GM21367 (cell line): ENCODE results near the gene AP5M1.
A peak's percentile ranks its signal among the peaks of the same experiment; 100 is the strongest.
"Not testable (repeated sequence)": the region's sequence is repeated elsewhere in the genome, so short reads cannot be mapped to it uniquely, and the experiment has no call there.

ENCODE experiments used
- ATAC-seq: cut with Tn5 transposase; IDR thresholded peaks from one replicate; pipeline ENCODE4 v1.9.1; 2021; ENCODE audit not compliant: unreplicated experiment

Gene AP5M1

DNA sequence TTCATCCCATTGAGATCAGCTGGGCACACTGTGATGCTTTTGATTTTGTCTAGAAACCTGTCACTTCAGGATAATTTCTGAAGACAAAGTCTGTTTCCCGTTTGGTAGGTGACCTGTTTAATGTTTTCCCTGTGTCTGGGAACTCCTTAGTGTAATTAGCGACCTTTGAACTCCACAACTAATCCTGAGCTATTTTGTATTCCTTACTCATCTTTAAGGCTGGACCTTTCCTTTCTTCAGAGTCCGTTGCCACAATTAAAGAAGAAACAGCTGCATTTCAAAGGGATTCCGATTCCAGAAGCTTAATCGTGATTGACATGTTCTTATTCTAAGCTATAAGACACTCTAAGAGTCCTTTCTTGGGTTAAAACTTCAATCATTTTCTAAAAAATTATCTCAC, 22.0 kb downstream of the AP5M1 start:
- ATAC-seq: no peak

DNA sequence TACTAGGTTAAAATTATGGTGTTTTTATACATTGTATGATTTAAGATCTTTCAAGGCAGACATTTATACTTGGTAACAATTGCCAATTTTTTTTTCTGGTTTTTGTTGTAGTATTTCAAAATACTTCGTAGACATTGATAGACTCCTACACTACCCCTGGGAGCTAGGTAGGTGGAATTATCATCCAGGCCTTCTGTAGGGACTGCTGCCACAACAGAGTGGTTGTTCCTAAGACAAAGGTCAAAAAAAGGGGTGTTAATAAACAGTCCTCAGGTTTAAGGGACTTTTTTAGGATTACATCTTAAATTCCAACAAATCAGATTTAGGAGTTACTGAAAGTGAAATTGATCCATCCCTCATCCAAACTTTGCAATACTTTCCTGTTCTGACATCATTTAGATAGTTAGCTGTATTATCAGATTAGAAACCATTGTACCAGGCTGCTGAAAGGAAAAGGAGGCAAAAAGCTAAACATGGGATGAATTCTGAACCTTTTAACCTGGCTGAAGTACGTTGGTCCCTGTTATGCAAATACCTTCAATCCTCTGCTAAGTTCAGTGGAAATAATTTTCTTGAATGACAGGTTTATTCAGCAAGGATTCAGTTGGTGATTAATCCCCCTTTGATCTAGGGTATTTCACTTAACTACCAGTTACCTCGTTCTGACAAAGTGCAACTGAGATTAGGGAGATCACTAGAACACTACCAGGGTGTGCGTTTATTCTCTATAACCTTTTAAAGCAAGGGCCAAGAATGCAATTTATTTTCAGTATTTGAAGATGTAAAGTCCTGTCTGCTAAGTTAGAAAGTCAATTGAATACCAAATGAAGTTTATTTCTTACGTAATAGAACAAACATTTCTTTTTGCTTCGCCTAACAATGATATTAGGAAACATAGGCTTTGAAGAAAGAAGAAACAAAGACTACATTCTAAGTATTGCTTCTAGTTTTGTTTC, 23.2 kb downstream of the AP5M1 start:
- ATAC-seq: no peak

DNA sequence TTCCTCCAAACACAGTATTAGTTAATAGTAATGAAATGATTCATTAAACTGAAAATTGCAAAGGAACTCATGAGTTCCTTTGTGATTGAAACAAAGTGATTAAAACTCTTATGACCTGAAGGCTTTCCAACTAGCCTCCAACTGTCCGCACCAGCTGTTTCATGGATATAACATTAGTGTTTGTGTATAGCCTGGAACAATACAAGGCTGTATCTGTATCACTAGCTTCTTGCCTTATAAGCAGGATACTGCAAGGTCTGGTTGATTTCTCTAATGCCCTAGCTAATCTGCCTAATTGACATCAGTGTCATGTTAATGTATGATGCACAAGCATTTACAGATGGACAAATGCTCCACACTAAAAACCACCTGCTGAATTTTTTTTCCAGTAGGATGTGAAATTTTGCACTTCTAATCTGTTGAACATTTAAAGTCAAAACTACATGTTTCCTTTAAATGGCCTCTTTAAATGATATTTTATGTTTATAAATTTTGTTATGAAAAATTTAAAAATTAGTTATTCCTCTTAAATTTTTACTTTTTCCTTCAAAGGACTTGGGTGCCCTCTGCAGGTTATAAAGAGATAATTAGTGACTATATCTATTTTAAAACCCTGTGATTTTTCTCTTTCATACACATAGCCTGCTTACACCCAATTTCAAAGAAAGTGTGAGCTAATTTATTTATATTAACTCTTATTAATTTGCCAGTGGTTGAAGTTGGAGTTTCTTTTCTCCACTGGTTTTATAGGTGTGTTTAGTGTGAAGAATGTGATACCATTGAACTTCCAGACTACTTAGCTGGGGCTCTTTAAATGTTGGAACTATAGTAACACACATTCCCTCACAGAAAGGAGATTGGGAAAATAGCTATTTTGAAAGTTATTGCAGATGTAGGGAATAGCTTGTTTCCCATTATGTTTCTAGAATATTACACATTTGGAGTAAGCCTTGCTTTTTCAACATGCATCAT, 25.4 kb downstream of the AP5M1 start:
- no peak for ATAC-seq

DNA sequence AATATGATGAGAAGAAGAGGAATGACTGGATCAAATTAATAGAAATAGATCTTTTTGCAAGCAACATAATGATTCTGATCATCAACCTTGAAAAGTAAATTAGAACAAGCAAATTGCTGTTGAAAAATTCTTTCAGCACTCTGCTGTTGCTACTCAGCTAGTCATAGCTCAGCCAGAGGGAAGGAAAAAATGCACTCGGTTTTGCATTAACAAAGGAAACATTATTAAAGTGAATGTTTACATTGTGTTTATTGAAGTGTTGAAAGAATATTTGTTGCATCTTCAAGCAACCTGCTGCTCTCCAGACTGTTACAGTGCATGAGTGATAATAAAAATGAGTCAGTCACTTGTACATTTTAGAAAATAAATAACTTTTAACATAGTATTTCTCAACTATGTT, 26.5 kb downstream of the AP5M1 start:
- ATAC-seq: no peak

DNA sequence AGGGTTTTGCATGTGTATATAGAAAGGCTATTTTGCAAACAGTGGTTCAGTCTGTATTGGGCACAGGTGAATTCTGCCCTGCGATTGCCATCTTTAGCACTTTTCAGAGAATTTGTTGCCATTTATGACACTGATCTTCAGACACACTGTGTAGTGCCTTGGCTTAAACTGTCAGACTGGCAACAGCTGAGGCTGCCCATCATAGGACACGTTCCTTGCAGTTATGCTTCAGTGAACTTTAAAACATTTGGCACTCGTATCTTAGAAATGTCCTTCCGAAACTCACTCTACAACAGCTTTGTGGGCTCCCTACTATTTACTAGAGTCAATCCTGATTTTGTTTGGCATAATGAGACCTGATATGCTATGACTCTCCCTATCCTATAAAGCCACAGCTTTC, 29.1 kb downstream of the AP5M1 start:
- no peak for ATAC-seq

DNA sequence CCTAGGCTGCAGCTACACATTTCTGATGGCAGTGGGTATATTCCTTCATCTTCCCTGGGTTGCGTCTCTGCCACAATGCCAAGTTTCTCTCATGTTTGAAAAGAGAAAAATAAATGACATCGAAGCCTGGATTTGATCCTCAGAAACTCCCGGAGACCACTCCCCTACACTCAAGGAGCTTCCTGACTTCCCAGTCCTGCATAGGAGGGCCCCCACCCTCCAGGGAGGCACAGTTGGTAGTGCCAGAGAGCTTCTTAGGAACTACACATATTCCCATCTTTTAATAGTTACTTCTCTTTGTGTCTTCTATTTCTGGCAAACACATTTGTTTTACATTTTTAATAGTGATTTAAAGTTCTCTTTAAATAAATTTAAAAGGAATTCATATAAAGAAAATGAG, 30.7 kb downstream of the AP5M1 start:
- ATAC-seq: no peak

DNA sequence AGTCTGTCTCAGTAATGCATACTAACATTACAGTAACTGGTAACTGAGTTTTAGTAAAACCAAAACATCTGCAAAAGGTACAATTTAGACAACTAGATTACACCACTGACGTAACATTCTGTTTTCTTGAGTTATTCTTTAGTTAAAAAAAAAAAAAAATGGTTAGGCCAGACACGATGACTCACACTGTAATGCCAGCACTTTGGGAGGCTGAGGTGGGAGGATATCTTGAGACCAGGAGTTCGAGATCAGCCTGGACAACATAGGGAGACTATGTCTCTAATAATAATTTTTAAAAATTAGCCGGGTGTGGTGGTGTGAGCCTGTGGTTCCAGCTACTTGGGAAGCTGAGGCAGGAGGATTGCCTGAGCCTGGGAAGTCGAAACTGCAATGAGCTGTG, 34.1 kb downstream of the AP5M1 start:
- no peak for ATAC-seq

- ATAC-seq: no peak
Observed at GRCh38 chr14:57314396-57315089, 45.8 kb downstream of the AP5M1 start.

- peak; percentile 82 for ATAC-seq
Observed at GRCh38 chr14:57317248-57317833, 48.6 kb downstream of the AP5M1 start.

DNA sequence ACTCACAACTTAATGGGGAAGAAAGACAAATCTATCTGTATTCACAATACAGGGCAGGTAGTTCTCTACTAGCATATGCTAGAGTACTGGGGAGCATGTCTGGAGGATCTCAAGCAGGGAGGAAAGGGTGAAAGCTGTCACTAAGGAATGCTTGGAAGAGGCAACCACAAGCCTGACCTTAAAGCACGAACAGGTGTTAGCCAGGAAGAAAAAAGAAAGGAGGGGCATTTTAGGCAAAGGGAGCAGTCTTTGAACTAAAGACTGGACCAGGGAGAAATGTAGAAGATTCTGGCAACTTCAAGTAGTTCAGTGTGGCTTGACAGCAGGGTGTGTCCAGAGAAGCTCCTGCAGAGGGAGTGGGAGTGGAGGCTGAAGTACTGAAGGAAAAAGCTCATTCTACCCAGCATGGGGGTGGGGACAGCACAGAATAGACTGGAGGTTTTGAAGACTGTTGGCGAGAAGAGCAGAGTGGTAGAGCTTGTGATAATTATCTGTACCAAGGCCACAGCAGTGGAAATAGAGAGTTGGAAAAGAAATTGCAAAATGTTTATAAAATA, 50.9 kb downstream of the AP5M1 start:
- ATAC-seq: no peak

GRCh38 chr14:57323721-57324120, 55.0 kb downstream of the AP5M1 start:
- no peak for ATAC-seq

DNA sequence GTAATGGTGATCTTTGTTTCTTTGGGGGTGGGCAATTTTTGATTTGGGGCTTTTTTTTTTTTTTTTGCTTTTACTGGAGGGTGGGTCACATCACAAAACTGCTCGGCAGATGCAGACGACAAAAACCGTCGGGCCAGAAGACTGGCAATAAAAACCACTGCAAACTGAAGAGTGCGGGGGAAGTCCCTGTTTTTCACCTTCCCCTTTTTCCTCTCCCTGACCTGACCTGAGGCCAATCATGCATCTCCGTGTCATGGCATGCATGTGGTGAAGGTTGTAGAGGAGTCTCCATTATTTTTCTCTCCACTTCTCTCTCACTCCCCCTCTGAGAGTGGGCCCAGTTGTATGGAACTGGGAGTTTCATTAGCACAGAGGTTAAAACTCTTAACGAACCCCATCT, 57.5 kb downstream of the AP5M1 start:
- peak; percentile 92 for ATAC-seq

DNA sequence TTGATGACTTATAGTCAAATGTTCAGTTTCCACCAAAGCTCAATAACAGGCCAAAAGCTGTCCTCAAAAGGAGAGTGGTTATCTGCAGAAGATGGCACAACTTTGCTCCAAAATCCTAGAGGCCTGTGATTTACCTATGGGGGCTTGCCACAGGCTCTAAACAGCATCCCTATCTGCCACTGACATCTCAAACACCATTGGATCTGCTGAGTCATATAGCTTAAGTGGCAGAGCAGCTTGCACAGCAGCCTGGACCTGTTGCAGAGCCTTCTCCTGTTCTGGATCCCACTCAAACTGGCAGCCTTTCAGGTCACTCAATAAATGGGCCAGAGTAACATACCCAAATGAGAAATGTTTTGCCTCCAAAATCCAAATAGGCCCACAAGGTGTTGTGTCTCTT, 61.1 kb downstream of the AP5M1 start:
- no peak for ATAC-seq

- ATAC-seq: not testable (repeated sequence)
Observed at GRCh38 chr14:57332475-57332874, 63.7 kb downstream of the AP5M1 start.

GRCh38 chr14:57333726-57334125, 65.0 kb downstream of the AP5M1 start:
- not testable (repeated sequence) for ATAC-seq

DNA sequence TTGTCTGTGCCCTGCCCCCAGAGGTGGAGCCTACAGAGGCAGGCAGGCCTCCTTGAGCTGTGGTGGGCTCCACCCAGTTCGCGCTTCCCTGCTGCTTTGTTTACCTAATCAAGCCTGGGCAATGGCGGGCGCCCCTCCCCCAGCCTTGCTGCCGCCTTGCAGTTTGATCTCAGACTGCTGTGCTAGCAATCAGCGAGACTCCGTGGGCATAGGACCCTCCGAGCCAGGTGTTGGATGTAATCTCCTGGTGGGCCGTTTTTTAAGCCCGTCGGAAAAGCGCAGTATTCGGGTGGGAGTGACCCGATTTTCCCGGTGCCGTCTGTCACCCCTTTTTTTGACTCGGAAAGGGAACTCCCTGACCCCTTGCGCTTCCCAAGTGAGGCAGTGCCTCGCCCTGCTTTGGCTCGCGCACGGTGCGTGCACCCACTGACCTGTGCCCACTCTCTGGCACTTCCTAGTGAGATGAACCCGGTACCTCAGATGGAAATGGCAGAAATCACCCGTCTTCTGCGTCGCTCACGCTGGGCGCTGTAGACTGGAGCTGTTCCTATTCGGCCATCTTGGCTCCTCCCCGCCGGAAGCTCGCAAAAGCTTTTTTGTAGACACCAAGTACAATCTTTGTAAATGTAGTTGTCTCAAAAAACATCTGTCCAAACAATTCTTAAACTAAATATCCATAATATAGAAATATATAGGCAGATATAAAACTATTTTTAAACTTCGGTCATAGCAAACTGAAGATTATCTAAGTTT, 75.0 kb downstream of the AP5M1 start:
- ATAC-seq: not testable (repeated sequence)

DNA sequence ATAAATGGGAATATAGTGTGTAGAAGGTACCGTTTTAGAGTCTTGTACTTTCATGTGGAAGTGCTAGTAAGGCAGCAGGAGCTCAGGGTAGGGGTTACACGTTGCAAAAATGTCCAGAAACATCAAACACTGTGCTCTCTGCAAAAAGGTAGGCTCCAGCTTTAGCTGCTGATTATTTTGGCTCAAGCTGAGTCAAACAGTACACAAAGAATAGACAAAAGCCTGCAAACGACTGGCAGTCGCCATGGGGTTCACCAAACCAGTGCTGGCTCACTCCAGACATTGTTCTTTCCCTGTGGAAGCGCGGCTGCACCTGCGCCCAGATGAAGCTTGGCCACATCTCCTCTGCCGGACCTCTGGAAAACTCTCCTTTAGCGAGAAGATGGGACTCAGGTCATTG, 76.3 kb downstream of the AP5M1 start:
- no peak for ATAC-seq

DNA sequence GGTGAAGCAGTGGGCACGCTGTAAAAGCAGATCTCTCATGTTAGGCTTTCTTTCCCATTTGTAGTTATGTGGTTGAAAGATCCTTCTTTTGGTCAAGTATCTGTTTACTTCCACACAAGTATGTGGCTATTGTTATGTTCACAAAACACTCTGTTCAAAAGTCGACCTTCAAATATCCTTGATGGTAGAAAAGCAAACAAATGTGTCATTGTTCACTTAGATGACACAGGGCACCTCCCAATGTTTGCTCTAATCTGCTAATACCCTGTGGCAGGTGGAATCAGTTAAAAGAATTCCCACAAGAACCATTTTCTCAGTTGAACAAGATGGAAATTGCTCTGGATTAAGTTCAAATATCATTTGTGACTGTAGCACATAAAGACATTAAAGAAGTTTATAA, 78.0 kb downstream of the AP5M1 start:
- ATAC-seq: no peak
